Right kidney (tissue), 9 donors: ENCODE data around the gene TFE3.
A peak's percentile ranks its signal among the peaks of the same experiment; 100 is the strongest.

Experiments used
- DNase-seq: peaks from one replicate; pipeline ENCODE4 v3.0.0-alpha.2; 2016
- long read RNA-seq, 8 donors: transcript quantifications; one replicate each; lab custom pipeline, GENCODE V29; 2026

The TFE3 gene, protein sequence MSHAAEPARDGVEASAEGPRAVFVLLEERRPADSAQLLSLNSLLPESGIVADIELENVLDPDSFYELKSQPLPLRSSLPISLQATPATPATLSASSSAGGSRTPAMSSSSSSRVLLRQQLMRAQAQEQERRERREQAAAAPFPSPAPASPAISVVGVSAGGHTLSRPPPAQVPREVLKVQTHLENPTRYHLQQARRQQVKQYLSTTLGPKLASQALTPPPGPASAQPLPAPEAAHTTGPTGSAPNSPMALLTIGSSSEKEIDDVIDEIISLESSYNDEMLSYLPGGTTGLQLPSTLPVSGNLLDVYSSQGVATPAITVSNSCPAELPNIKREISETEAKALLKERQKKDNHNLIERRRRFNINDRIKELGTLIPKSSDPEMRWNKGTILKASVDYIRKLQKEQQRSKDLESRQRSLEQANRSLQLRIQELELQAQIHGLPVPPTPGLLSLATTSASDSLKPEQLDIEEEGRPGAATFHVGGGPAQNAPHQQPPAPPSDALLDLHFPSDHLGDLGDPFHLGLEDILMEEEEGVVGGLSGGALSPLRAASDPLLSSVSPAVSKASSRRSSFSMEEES
- long read RNA-seq, donor 1, partial matches to known transcripts, result 0 of 3 reads
- long read RNA-seq, donor 1, other reads (novel, unspliced or antisense), result 0 of 3 reads
- long read RNA-seq, donor 2, partial matches to known transcripts, result 6 of 11 reads
- long read RNA-seq, donor 2, other reads (novel, unspliced or antisense), result 0 of 11 reads
- long read RNA-seq, donor 3, partial matches to known transcripts, result 6 of 6 reads
- long read RNA-seq, donor 3, other reads (novel, unspliced or antisense), result 0 of 6 reads
- long read RNA-seq, donor 4, partial matches to known transcripts, result 15 of 21 reads
- long read RNA-seq, donor 4, other reads (novel, unspliced or antisense), result 0 of 21 reads
- long read RNA-seq, donor 5, partial matches to known transcripts, result 5 of 11 reads
- long read RNA-seq, donor 5, other reads (novel, unspliced or antisense), result 0 of 11 reads
- long read RNA-seq, donor 6, partial matches to known transcripts, result 9 of 14 reads
- long read RNA-seq, donor 6, other reads (novel, unspliced or antisense), result 0 of 14 reads
- long read RNA-seq, donor 7, transcript TFE3-201 (10 exons, 3,415 nt), result major isoform, 5 of 17 reads
- long read RNA-seq, donor 7, partial matches to known transcripts, result 8 of 17 reads
- long read RNA-seq, donor 7, other reads (novel, unspliced or antisense), result 0 of 17 reads
- long read RNA-seq, donor 8, partial matches to known transcripts, result 6 of 9 reads
- long read RNA-seq, donor 8, other reads (novel, unspliced or antisense), result 0 of 9 reads

- DNase-seq, result peak; percentile 76
Measured at GRCh38 chrX:49043220-49043986, at the start of gene TFE3. Gene TFE3 (minus strand): TSS chrX:49043357. CDS start chrX:49043226, 131 bp downstream.

DNA sequence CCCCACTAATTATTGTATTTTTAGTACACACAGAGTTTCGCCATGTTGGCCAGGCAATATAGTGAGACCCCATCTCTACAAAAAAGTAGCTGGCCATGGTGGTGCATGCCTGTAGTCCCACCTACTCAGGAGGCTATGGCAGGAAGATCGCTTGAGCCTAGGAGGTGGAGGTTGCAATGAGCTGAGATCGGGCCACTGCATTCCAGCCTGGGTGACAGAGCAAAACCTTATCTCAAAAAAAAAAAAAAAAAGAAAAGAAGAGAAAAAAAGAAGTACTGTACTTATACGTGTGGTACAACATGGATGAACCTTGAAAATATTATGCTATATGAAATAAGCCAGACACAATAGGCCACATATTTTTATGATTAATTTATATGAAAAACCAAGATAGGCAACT, 46.4 kb upstream of the TFE3 start:
- DNase-seq, result no peak

DNA sequence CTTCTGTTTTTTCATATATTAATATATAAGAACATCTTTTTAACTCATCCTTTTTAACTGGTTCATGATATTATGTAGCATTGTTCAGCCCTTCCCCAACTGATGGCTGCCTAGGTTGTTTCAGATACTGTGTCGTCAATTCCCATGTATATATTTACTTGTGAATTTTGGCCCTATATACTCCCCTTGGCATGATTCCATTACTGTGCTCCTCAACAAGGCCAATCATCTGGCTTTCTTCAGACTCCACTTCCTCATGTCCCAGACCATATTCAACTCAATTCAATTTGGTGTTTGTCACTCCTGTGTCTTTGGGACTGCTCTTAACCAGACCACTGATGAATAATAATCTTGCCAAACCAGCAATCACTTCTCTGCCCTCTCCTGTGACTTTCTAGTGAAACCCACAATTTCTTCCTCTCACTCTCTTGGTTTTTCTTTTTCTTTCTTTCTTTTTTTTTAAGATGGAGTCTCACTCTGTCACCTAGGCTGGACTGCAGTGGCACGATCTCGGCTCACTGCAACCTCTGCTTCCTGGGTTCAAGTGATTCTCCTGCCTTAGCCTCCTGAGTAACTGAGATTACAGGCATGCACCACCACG, 39.2 kb upstream of the TFE3 start:
- no peak for DNase-seq

DNA sequence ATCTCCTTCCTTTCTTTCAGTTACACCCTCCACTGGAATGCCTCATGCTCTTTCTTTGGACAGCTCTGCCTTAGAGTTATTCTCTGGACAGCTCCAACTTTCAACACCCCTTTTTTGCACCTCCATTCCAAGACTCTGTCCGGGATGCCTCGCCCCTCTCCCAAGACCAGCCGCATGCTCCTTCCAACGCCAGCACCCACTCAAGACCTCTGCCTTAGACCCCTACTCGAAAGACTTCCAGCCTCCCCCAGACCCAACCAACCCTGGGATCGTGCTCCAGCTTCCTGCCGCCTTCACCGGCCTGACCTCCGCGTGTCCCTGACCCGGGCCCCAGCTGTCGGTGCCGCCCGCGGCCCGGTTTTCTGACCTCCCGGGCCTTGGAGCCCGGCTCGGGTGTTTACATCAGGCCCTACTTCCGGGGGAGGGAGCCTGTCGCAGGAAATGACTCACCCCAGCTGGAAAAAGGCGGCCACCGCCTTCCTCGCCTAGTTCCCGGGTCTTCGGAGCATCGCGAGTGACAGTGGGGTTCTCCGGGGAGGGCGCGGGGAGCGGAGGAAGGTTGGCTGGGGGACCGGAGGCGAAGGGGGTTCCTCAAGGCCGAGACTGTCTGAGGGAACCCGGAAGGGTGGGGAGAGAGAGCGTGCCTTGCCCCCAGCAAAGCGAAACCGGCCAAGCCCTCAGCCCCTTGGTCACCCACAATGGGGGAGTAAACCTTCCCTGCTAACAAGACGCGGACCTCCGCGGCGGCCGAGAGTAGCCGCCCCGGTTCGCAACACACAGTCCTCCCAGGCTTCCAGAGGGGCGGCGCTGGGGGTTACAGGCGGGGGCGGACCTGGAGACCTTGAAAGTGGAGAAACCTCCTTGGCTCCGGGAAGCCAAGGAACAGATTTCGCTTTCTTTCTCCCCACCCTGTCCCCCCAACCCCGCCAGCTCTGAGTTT, 36.6 kb upstream of the TFE3 start, which contains the start of gene WDR45:
Gene WDR45 (minus strand): TSS at position 399 of the 940 bp plus-strand sequence. CDS start 1,792 bp downstream, outside the sequence.
- DNase-seq, result peak; percentile 77

GRCh38 chrX:49077941-49078340, 34.8 kb upstream of the TFE3 start:
- no peak for DNase-seq

DNA sequence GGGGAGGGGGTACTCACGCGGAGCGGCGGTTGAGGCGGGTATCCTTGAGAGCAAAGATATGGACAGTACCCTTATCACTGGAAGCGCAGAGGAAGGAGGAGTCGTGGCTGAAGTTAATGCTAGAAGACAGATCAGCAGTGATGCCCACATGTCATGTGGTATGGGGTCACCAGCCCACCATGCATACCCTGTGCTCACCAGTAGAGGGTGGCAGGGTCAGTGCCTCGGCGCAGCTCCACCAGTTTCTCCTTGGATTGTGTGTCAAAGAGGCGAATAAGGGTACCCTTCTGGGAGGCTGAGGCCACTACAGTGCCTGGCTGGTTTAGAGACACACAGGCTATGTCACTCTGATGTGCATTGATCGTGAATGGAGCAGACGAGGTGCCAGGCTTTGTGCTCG, 32.2 kb upstream of the TFE3 start:
- DNase-seq, result no peak

- DNase-seq, result peak; percentile 75
Measured at GRCh38 chrX:49073601-49074575, 30.7 kb upstream of the TFE3 start, which contains the start of gene PRAF2. Gene PRAF2 (minus strand): TSS chrX:49074002. CDS start chrX:49073987, 15 bp downstream.

DNA sequence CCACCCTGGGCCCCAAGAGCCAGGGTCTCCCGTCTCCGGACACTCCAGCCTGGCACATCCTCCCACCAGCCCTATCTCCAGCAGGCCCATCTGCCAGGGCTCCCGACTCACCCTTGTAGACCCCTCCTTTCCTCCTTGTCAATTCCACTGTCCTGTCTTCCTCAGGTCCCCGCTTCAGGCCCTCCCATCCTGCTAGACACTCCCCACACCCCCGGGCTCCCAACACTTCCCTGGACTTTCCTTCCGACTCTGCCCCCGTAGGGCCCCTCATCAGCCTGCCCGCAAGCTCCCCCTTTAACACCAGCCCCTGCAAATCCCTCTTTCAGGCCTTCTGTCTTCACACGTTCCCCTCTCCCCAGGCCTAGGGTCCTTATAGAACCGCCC, 29.5 kb upstream of the TFE3 start:
- DNase-seq, result no peak

DNA sequence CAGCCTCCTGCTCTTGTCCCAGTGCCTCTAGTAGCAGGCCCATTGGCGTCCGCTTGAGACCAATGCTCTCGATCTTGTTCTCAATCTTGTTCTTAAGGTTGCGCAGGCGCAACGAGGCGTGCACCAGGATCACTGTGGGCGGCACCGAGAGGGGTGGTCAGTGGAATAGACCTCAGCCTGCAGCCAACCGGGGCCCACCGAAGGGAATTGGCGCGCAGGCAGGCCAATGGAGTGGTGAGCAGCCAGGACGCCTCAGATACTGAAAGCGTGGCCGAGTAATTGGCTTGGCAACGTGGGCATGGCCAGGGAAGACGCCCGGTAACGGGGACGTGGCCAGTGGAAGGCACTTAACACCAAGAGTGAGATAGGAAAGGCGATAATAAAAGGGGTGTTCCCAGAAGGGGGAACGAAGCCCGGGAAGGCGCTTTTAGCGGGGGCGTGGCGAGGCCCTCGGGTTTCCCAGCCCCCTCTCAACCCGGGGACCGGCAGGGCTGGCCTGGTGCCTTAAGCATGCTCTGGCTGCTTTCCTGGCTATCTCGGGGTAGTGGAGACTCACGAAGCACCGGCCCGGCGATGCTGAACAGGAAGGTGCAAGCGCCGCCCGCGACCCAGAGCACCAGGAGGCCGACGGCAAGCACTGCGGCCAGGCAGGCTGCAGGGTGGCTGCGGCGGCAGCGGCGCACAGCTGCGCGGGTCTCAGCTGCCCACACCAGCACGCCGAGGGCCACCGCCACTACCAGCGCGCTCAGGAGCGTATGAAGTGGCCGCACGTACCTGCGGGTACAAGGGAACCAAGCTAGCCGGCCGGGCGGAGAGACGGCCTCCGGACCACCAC, 28.9 kb upstream of the TFE3 start:
- DNase-seq, result peak; percentile 72

DNA sequence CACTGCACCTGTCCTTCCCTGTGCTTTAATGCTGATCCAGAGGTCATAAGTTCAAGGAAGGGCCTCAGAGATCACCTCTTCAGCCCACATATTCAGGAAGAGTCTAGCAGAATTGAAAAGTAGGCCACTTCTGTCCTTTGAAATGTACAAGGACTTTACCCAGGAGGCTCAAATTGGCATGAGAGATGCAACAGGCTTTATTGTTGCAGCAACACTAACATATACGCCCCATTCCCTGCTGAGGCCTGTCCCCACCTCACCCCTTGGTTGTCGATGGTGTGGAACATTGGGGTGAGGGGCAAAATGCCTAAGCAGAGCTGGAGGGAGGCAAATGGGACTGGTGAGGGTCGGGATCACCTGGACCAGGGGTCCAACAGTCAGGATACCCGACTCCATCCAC, 27.8 kb upstream of the TFE3 start:
- DNase-seq, result no peak

- DNase-seq, result no peak
Measured at GRCh38 chrX:49069038-49069437, 25.9 kb upstream of the TFE3 start.

DNA sequence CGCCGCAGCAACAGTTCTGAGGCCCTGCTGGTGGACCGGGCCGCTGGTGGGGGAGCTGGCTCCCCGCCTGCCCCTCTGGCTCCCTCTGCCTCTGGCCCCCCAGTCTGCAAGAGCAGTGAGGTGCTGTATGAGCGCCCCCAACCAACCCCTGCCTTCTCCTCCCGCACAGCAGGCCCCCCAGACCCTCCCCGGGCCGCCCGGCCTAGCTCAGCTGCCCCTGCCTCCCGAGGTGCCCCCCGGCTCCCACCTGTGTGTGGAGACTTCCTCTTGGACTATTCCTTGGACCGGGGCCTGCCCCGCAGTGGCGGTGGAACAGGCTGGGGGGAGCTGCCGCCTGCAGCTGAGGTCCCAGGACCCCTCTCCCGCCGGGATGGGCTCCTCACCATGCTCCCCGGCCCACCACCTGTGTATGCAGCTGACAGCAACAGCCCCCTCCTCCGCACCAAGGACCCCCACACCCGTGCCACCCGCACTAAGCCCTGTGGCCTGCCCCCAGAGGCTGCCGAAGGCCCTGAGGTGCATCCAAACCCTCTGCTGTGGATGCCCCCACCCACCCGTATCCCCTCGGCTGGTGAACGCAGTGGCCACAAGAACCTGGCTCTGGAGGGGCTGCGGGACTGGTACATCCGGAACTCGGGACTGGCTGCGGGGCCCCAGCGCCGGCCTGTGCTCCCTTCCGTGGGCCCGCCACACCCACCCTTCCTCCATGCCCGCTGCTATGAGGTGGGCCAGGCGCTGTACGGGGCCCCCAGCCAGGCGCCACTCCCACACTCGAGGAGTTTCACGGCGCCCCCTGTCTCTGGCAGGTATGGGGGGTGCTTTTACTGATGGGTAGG, 24.3 kb upstream of the TFE3 start:
- DNase-seq, result no peak

- DNase-seq, result no peak
Measured at GRCh38 chrX:49066690-49067089, 23.5 kb upstream of the TFE3 start.

DNA sequence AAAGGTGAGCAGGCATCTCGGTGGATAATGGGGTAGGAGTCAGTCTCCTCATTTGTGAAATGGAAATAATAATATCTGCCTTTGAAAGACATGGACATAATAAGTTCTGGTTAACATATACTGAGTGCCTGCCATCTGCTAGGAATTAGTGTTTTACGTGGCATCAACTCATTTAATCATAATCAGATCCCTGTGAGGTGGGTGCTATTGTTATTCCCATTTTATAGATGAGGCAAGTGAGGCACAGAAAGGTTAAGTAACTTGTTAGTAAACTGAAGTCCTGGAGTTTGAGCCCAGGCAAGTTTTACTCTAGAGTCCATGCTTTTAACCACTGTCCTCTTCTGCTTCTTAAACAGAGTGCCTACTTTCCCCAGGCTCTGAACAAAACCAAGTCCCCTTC, 23.1 kb upstream of the TFE3 start:
- no peak for DNase-seq

GRCh38 chrX:49064735-49065134, 21.6 kb upstream of the TFE3 start:
- DNase-seq, result no peak

- DNase-seq, result no peak
Measured at GRCh38 chrX:49064303-49064702, 21.1 kb upstream of the TFE3 start.

GRCh38 chrX:49063715-49064114, 20.6 kb upstream of the TFE3 start:
- no peak for DNase-seq
